AG20443 (cell line): ENCODE measurements around the gene FCRL6.

Experiments
- DNase-seq: peaks from one replicate; pipeline ENCODE4 v3.0.0; 2012; ENCODE audit warnings: low spot score, mixed read lengths

Gene FCRL6

GRCh38 chr1:159835862-159836525 is 33.8 kb downstream of the FCRL6 start:
- peak; percentile 56 for DNase-seq

- DNase-seq = no peak
These were observed 36.6 kb downstream of the FCRL6 start for GRCh38 chr1:159838715-159839114.

- DNase-seq = no peak
These were observed 37.1 kb downstream of the FCRL6 start for GRCh38 chr1:159839116-159839849.

- no peak for DNase-seq
These were observed 39.6 kb downstream of the FCRL6 start for GRCh38 chr1:159841749-159842148.

- no peak for DNase-seq
These were observed 41.3 kb downstream of the FCRL6 start for GRCh38 chr1:159843459-159843858.

- DNase-seq = no peak
These were observed 43.8 kb downstream of the FCRL6 start for GRCh38 chr1:159845751-159846629.

- DNase-seq = no peak
These were observed 45.1 kb downstream of the FCRL6 start for GRCh38 chr1:159847231-159847630.

- DNase-seq = no peak
These were observed 46.2 kb downstream of the FCRL6 start for GRCh38 chr1:159848326-159848725.

GRCh38 chr1:159849626-159850366 is 47.6 kb downstream of the FCRL6 start:
- no peak for DNase-seq

- no peak for DNase-seq
These were observed 49.2 kb downstream of the FCRL6 start for GRCh38 chr1:159851407-159851806.

GRCh38 chr1:159853417-159854115 is 51.4 kb downstream of the FCRL6 start:
- DNase-seq = peak; percentile 31

GRCh38 chr1:159854116-159854692 is 52.0 kb downstream of the FCRL6 start:
- DNase-seq = peak; percentile 80

- DNase-seq = peak; percentile 94
These were observed 52.6 kb downstream of the FCRL6 start for GRCh38 chr1:159854693-159855192.

GRCh38 chr1:159855709-159856108 is 53.5 kb downstream of the FCRL6 start:
- no peak for DNase-seq

- no peak for DNase-seq
These were observed 54.4 kb downstream of the FCRL6 start for GRCh38 chr1:159856576-159856975.

GRCh38 chr1:159857889-159858288 is 55.7 kb downstream of the FCRL6 start:
- DNase-seq = no peak

GRCh38 chr1:159859767-159860322 is 57.7 kb downstream of the FCRL6 start:
- DNase-seq = no peak

GRCh38 chr1:159860456-159860855 is 58.3 kb downstream of the FCRL6 start:
- DNase-seq = peak; percentile 43

- DNase-seq = no peak
These were observed 59.1 kb downstream of the FCRL6 start for GRCh38 chr1:159861218-159861617.

- no peak for DNase-seq
These were observed 59.9 kb downstream of the FCRL6 start for GRCh38 chr1:159862031-159862430.
